IPS DF 6.9 (cell line): ENCODE measurements around the gene CSF2.

Source experiments
- DNase-seq: peaks from one replicate; pipeline ENCODE4 v3.0.0-alpha.2; 2013; ENCODE audit warnings: low read depth, low spot score
- H3K27ac ChIP-seq: one replicate; pipeline ENCODE4 v1.5.1; 2013; ENCODE audit warnings: low read length, control low read depth
- H3K27me3 ChIP-seq: 2 replicates; pipeline ENCODE4 v1.6.1; 2013; ENCODE audit warnings: mild to moderate bottlenecking, low read length; ENCODE audit not compliant: control insufficient read depth, insufficient read depth
- H3K36me3 ChIP-seq: 2 replicates; pipeline ENCODE4 v1.6.1; 2013; ENCODE audit warnings: low read length; ENCODE audit not compliant: control insufficient read depth, insufficient read depth
- H3K4me1 ChIP-seq: 2 replicates; pipeline ENCODE4 v1.6.1; 2013; ENCODE audit warnings: low read length; ENCODE audit not compliant: control insufficient read depth, insufficient read depth
- H3K4me3 ChIP-seq: 2 replicates; pipeline ENCODE4 v1.5.1; 2013; ENCODE audit warnings: mild to moderate bottlenecking, low read length
- H3K9me3 ChIP-seq: 2 replicates; pipeline ENCODE4 v1.6.1; 2013; ENCODE audit warnings: low read length, inconsistent platforms; ENCODE audit not compliant: control insufficient read depth, insufficient read depth
- WGBS: extraction: QIAGEN DNeasy Blood & Tissue Kit; methylation state at CpG from one replicate; pipeline ENCODE4 v1.1.7; 2013; ENCODE audit warnings: mixed read lengths, missing lambda C conversion rate; ENCODE audit not compliant: insufficient read length, insufficient coverage; 5-methylcytosine and 5-hydroxymethylcytosine counted together

The CSF2 gene

GRCh38 chr5:132079081-132079480 is 5.5 kb downstream of the CSF2 start:
- no peak overlapping the region for H3K27ac ChIP-seq
- no peak for DNase-seq
- no peak overlapping the region for H3K4me3 ChIP-seq
- no peaks in the 10 kb centered on the region; the same call in none of the 2 replicates for H3K4me1 ChIP-seq
- WGBS: no CpG with 5 or more reads among the region's 4 CpGs
- H3K9me3 ChIP-seq: no peaks in the 10 kb centered on the region
- no peaks in the 10 kb centered on the region for H3K36me3 ChIP-seq
- no peaks in the 10 kb centered on the region for H3K27me3 ChIP-seq

GRCh38 chr5:132079619-132080018 is 6.0 kb downstream of the CSF2 start:
- no peak overlapping the region for H3K27ac ChIP-seq
- H3K4me1 ChIP-seq: no peaks in the 10 kb centered on the region; the same call in none of the 2 replicates
- no peaks in the 10 kb centered on the region for H3K36me3 ChIP-seq
- H3K27me3 ChIP-seq: no peaks in the 10 kb centered on the region
- DNase-seq: no peak
- no CpG with 5 or more reads among the region's 3 CpGs for WGBS
- no peak overlapping the region for H3K4me3 ChIP-seq
- H3K9me3 ChIP-seq: no peaks in the 10 kb centered on the region

GRCh38 chr5:132080595-132080994 is 7.0 kb downstream of the CSF2 start:
- H3K4me3 ChIP-seq: no peak overlapping the region

GRCh38 chr5:132081458-132081857 is 7.9 kb downstream of the CSF2 start:
- no peak overlapping the region for H3K27ac ChIP-seq
- H3K4me3 ChIP-seq: no peak overlapping the region
- no peaks in the 10 kb centered on the region for H3K9me3 ChIP-seq
- no peak for DNase-seq
- H3K36me3 ChIP-seq: no peaks in the 10 kb centered on the region
- no CpG with 5 or more reads among the region's 3 CpGs for WGBS
- H3K27me3 ChIP-seq: no peaks in the 10 kb centered on the region
- no peaks in the 10 kb centered on the region; the same call in 1 of the 2 replicates for H3K4me1 ChIP-seq

More at GRCh38 chr5:132080595-132080994, 7.0 kb downstream of the CSF2 start:
- H3K36me3 ChIP-seq: no peaks in the 10 kb centered on the region
- H3K27me3 ChIP-seq: no peaks in the 10 kb centered on the region
- H3K4me1 ChIP-seq: no peaks in the 10 kb centered on the region; the same call in 1 of the 2 replicates
- no peaks in the 10 kb centered on the region for H3K9me3 ChIP-seq
- DNase-seq: no peak
- no CpG with 5 or more reads among the region's 3 CpGs for WGBS
- H3K27ac ChIP-seq: no peak overlapping the region

GRCh38 chr5:132082329-132083023 is 8.9 kb downstream of the CSF2 start:
- H3K27me3 ChIP-seq: no peaks in the 10 kb centered on the region
- no peak overlapping the region for H3K4me3 ChIP-seq
- no peak for DNase-seq
- WGBS: no CpG with 5 or more reads among the region's 8 CpGs
- no peaks in the 10 kb centered on the region for H3K9me3 ChIP-seq
- H3K36me3 ChIP-seq: no peaks in the 10 kb centered on the region
- H3K4me1 ChIP-seq: no peaks in the 10 kb centered on the region; the same call in 1 of the 2 replicates
- no peak overlapping the region for H3K27ac ChIP-seq

- H3K27ac ChIP-seq: no peak overlapping the region
- no peaks in the 10 kb centered on the region; the same call in 1 of the 2 replicates for H3K4me1 ChIP-seq
- no peak for DNase-seq
- no peak overlapping the region for H3K4me3 ChIP-seq
- H3K27me3 ChIP-seq: no peaks in the 10 kb centered on the region
- H3K36me3 ChIP-seq: no peaks in the 10 kb centered on the region
- WGBS: no CpG with 5 or more reads among the region's 4 CpGs
- H3K9me3 ChIP-seq: no peaks in the 10 kb centered on the region
These were observed 9.6 kb downstream of the CSF2 start for GRCh38 chr5:132083071-132083678.

GRCh38 chr5:132085686-132086085 is 12.1 kb downstream of the CSF2 start:
- no peak overlapping the region for H3K27ac ChIP-seq

GRCh38 chr5:132086277-132086794 is 12.7 kb downstream of the CSF2 start:
- H3K4me1 ChIP-seq: no peaks in the 10 kb centered on the region
- no peaks in the 10 kb centered on the region for H3K9me3 ChIP-seq
- no peak overlapping the region for H3K27ac ChIP-seq
- H3K4me3 ChIP-seq: no peak overlapping the region
- WGBS: no CpG with 5 or more reads among the region's 2 CpGs
- H3K36me3 ChIP-seq: no peaks in the 10 kb centered on the region
- no peak for DNase-seq
- no peaks in the 10 kb centered on the region for H3K27me3 ChIP-seq

More at GRCh38 chr5:132085686-132086085, 12.1 kb downstream of the CSF2 start:
- no peaks in the 10 kb centered on the region for H3K9me3 ChIP-seq
- no peaks in the 10 kb centered on the region for H3K27me3 ChIP-seq
- H3K4me1 ChIP-seq: no peaks in the 10 kb centered on the region; the same call in 1 of the 2 replicates
- H3K36me3 ChIP-seq: no peaks in the 10 kb centered on the region
- WGBS: no CpG with 5 or more reads among the region's 4 CpGs
- no peak overlapping the region for H3K4me3 ChIP-seq
- DNase-seq: no peak

- no peaks in the 10 kb centered on the region for H3K36me3 ChIP-seq
- no peaks in the 10 kb centered on the region for H3K4me1 ChIP-seq
- no CpG with 5 or more reads among the region's 6 CpGs for WGBS
- no peaks in the 10 kb centered on the region for H3K27me3 ChIP-seq
- H3K4me3 ChIP-seq: no peak overlapping the region
- no peak overlapping the region for H3K27ac ChIP-seq
- no peaks in the 10 kb centered on the region for H3K9me3 ChIP-seq
- no peak for DNase-seq
These were observed 13.6 kb downstream of the CSF2 start for GRCh38 chr5:132087176-132087575.

- no peak overlapping the region for H3K27ac ChIP-seq
- no peak for DNase-seq
- no CpG with 5 or more reads among the region's 8 CpGs for WGBS
- H3K36me3 ChIP-seq: no peaks in the 10 kb centered on the region
- H3K4me1 ChIP-seq: no peaks in the 10 kb centered on the region
- no peaks in the 10 kb centered on the region for H3K27me3 ChIP-seq
- no peak overlapping the region for H3K4me3 ChIP-seq
- H3K9me3 ChIP-seq: no peaks in the 10 kb centered on the region
These were observed 14.1 kb downstream of the CSF2 start for GRCh38 chr5:132087661-132088060.
